ENCODE data around the gene PPA2. TPM values are rescaled to one million over a fixed set of nuclear protein-coding genes. Genes with fewer than 3 reads are reported as not detected.

Gene PPA2
- total and polyA plus RNA-seq, 2 donors (not counting 1 experiment from before 2014, with no cell fraction given) = 74.6 to 82.6 TPM

DNA sequence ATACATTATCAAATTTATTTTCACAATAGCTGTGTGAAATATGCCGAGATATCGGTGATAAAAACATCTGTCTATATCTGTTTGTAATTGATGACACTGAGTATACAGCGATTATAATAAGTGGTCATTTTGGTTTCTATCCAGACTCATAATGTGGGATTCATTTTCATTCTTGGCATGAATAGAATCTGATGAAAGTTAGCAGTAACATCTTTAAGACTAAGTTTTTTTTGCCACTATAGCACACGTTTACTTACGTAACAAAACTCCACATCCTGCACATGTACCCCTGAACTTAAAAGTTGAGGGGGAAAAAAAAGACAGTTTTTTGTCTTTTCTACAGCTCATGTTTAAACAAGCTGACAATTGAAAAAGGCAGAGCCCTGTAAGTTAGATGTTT, 86.4 kb downstream of the PPA2 start:
- Histone ChIP-seq H3K36me3 (ENCODE audit: control insufficient read depth, insufficient read depth, low read length) (peaks cover 2% of the 10 kb centered on the region), H3K27ac (ENCODE audit: insufficient read depth, low read length) (no peak overlapping the region), H3K9me3 (ENCODE audit: control insufficient read depth, insufficient read depth, low read depth, low read length) (no peaks in the 10 kb centered on the region), H3K9ac (ENCODE audit: insufficient read depth, low read length) (no peak overlapping the region), H3K4me3 (replicated peaks in 1 of 4; ENCODE audit: control extremely low read depth in 1 of 4, insufficient read depth in 1 of 4, low read depth in 3 of 4, low read length in 4 of 4) (no peak overlapping the region), H3K4me1 (ENCODE audit: control insufficient read depth, extremely low read depth, insufficient read depth, low read length) (no peaks in the 10 kb centered on the region), H4K20me1 (ENCODE audit: control insufficient read depth, extremely low read depth, insufficient read depth, low read length) (no peaks in the 10 kb centered on the region), H3K79me2 (ENCODE audit: control insufficient read depth, insufficient read depth, low read length) (no peaks in the 10 kb centered on the region), H2AFZ (ENCODE audit: low read length) (no peak overlapping the region), H3K4me2 (ENCODE audit: extremely low read depth, insufficient read depth, low read length) (no peak overlapping the region), H3K27me3 (ENCODE audit: control insufficient read depth, insufficient read depth, low read length) (no peaks in the 10 kb centered on the region)
- TF ChIP-seq CTCF (conservative IDR thresholded peaks at IDR 0.05 in 1 of 2, IDR thresholded peaks at IDR 0.05 in 1 of 2; ENCODE audit: low read depth in 1 of 2, low read length in 2 of 2) (no peak), EZH2 (IDR thresholded peaks at IDR 0.05; ENCODE audit: low read length, missing control alignments) (no peak)
- DNase-seq (ENCODE audit: low read depth in 2 of 2) = peak in 1 of 2 donors; percentile 83

DNA sequence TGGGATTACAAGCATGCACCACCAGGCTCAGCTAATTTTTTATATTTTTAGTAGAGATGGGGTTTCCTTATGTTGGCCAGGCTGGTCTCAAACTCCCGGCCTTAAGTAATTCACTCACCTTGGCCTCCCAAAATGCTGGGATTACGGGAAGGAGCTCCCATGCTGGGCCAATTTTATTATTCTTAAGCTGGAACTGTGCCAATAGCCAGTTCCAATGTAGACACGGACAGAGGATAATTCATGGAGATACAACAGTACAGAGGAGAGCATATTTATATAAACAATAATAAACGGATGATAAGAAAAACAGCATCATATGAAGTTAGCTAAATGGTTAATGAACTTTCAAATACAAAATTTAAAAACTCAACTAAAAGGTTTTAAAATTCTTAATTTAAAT, 87.8 kb downstream of the PPA2 start:
- no peak for DNase-seq (ENCODE audit: low read depth in 2 of 2)
- H3K4me2 ChIP-seq (ENCODE audit: extremely low read depth, insufficient read depth, low read length) = no peak overlapping the region

GRCh38 chr4:105374071-105374470, 99.8 kb downstream of the PPA2 start:
- TF ChIP-seq CTCF (conservative IDR thresholded peaks at IDR 0.05 in 1 of 2, IDR thresholded peaks at IDR 0.05 in 1 of 2; ENCODE audit: low read depth in 1 of 2, low read length in 2 of 2) = no peak
- no peak for TF ChIP-seq EZH2 (IDR thresholded peaks at IDR 0.05; ENCODE audit: low read length, missing control alignments)
- H3K9me3 ChIP-seq (ENCODE audit: control insufficient read depth, insufficient read depth, low read depth, low read length) = no peaks in the 10 kb centered on the region

More for the DNA sequence above, 87.8 kb downstream of the PPA2 start:
- Histone ChIP-seq H3K9me3 (ENCODE audit: control insufficient read depth, insufficient read depth, low read depth, low read length) (no peaks in the 10 kb centered on the region), H3K27ac (ENCODE audit: insufficient read depth, low read length) (no peak overlapping the region), H3K27me3 (ENCODE audit: control insufficient read depth, insufficient read depth, low read length) (no peaks in the 10 kb centered on the region), H3K9ac (ENCODE audit: insufficient read depth, low read length) (no peak overlapping the region), H3K36me3 (ENCODE audit: control insufficient read depth, insufficient read depth, low read length) (peaks cover 2% of the 10 kb centered on the region), H2AFZ (ENCODE audit: low read length) (no peak overlapping the region), H3K79me2 (ENCODE audit: control insufficient read depth, insufficient read depth, low read length) (no peaks in the 10 kb centered on the region), H4K20me1 (ENCODE audit: control insufficient read depth, extremely low read depth, insufficient read depth, low read length) (no peaks in the 10 kb centered on the region), H3K4me1 (ENCODE audit: control insufficient read depth, extremely low read depth, insufficient read depth, low read length) (no peaks in the 10 kb centered on the region), H3K4me3 (replicated peaks in 1 of 4; ENCODE audit: control extremely low read depth in 1 of 4, insufficient read depth in 1 of 4, low read depth in 3 of 4, low read length in 4 of 4) (no peak overlapping the region)
- TF ChIP-seq CTCF (conservative IDR thresholded peaks at IDR 0.05 in 1 of 2, IDR thresholded peaks at IDR 0.05 in 1 of 2; ENCODE audit: low read depth in 1 of 2, low read length in 2 of 2) (no peak), EZH2 (IDR thresholded peaks at IDR 0.05; ENCODE audit: low read length, missing control alignments) (no peak)

More at GRCh38 chr4:105374071-105374470, 99.8 kb downstream of the PPA2 start:
- Histone ChIP-seq H4K20me1 (ENCODE audit: control insufficient read depth, extremely low read depth, insufficient read depth, low read length) (no peaks in the 10 kb centered on the region), H3K27ac (ENCODE audit: insufficient read depth, low read length) (no peak overlapping the region), H2AFZ (ENCODE audit: low read length) (no peak overlapping the region), H3K4me2 (ENCODE audit: extremely low read depth, insufficient read depth, low read length) (no peak overlapping the region), H3K79me2 (ENCODE audit: control insufficient read depth, insufficient read depth, low read length) (no peaks in the 10 kb centered on the region), H3K9ac (ENCODE audit: insufficient read depth, low read length) (no peak overlapping the region), H3K27me3 (ENCODE audit: control insufficient read depth, insufficient read depth, low read length) (no peaks in the 10 kb centered on the region), H3K4me3 (replicated peaks in 1 of 4; ENCODE audit: control extremely low read depth in 1 of 4, insufficient read depth in 1 of 4, low read depth in 3 of 4, low read length in 4 of 4) (no peak overlapping the region), H3K36me3 (ENCODE audit: control insufficient read depth, insufficient read depth, low read length) (no peaks in the 10 kb centered on the region), H3K4me1 (ENCODE audit: control insufficient read depth, extremely low read depth, insufficient read depth, low read length) (no peaks in the 10 kb centered on the region)
- no peak for DNase-seq (ENCODE audit: low read depth in 2 of 2)

Measured in fibroblast of lung (primary cell).